ENCODE measurements around the gene SMURF2.

- TF ChIP-seq REST (IDR thresholded peaks at IDR 0.05; ENCODE audit: insufficient read depth in 1 of 2, low read depth in 2 of 2, low read length in 2 of 2) (no peak), TAF1 (IDR thresholded peaks at IDR 0.05; ENCODE audit: borderline replicate concordance, insufficient read depth, low read length) (no peak)
These were observed 117.4 kb downstream of the SMURF2 start for GRCh38 chr17:64544742-64545141.
